Endometrium (tissue), 2 donors: ENCODE data around the gene FLYWCH2.

Experiments used
- FAIRE-seq: peaks from 2 replicates; lab custom pipeline; 2012; peaks lifted over from hg19 to GRCh38; lab: Jason Lieb, UNC
- donor health status: control.
- donor health status: control.

Gene FLYWCH2, protein sequence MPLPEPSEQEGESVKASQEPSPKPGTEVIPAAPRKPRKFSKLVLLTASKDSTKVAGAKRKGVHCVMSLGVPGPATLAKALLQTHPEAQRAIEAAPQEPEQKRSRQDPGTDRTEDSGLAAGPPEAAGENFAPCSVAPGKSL

DNA sequence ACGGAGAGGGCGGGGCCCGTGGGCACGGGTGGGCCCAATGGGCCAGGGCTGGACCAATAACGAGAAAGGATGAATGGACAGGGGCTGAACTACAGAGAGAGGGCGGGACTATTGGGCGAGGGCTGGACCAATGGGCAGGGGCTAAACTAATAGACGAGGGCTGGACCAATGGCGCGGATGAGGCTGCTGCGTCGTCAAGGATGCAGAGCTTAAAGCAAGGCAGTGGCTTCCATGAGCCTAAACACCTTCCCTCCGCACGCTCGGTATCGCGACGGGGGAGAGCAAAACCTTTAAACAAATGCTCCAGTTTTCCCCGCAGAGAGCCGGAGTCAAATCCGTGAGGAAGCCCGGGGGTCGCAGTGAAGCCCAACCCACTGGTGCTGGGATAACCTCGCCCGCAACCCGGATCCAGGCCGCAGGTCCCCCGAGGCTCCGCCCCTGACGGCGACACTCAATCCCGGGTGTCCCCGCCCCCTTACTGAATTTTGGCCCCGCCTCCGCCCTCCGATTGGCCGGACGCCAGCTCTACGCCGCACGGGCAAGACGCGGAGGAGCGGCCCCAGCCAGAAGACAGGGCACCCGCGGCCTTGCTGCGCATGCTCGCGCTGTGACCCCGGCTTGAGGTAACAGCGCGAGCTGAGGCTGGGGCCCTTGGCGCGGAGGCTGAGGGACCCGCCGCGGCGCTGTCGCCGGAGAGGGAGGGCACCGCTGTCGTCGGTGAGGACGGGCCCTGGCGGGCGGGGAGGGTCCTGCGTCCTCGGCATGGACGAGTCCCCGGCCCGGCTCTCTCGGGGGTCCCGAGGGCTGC lies at the start of gene FLYWCH2:
FLYWCH2 (plus strand) TSS at position 566 of the 808 bp plus-strand sequence. CDS start 13,235 bp downstream, outside the sequence.
- peak; percentile 90 for FAIRE-seq

DNA sequence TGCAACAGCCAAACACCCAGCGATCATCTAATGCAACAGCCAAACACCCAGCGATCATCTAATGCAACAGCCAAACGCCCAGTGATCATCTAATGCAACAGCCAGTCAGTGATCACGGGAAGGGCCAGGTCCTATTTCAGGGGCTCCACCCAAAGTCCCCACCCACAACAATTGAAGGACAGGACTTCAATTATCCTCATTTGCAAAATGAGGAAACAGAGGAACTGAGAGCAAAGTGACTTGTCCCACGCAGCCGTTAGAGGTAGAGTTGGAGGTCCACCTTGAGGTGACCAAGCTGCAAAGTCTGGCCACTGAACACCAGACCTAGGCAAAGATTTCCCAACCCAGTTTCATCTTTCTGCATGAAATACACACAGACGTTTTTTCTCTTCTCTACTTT lies 49.2 kb upstream of the FLYWCH2 start:
- no peak for FAIRE-seq

DNA sequence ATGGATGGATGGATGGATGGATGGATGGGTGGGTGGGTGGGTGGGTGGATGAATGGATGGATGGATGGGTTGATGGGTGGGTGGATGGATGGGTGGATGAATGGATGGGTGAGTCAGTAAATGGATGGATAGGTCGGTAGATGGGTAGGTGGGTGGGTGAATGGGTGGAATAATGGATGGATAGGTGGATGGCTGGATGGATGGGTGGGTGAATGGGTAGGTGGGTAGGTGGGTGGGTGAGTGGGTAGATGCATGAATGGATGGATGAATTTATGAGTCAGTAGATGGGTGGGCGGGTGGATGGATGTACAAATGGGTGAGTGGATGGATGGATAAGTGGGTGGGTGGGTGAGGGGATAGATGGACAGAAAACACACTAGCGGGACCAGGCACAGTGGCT lies 48.0 kb upstream of the FLYWCH2 start:
- FAIRE-seq: no peak

DNA sequence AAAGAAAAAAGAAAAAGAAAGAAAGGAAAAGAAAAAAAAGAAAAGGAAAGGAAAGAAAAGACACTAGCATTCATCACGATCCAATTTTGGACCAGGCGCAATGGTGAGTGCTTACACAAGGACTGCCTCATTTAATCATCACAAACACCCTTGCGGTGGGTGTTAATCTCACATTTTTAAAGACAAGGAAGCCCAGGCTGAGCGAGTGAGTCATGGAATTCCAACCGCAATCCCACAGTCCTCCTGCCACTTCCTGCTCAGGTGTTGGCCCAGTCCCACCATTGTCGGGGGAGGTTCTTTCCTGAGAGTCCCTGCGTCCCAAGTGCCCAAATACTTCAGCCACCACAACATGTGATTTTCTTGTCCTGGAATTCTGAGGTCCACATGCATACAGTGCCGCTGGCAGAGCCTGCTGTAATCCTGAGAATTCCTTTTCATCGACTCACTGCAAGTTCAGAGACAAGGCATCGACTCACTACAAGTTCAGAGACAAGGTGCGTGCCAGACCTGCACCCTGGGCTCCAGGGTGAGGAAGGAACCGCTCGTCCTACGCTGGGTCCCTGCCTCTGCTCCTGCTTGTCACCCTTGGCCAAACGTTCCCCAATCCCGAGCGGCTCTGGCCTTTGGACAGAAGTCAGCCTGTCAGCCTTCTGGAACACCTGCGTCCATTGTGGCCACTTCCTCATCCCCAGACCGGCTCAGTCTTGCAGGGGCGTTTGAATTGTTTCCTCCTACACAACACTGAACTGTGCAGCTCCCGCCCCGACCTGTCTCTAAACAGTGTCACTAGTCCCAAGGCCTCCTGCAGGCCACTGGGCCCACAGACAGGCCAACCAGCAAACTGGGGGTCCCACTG lies 47.1 kb upstream of the FLYWCH2 start:
- FAIRE-seq: no peak

DNA sequence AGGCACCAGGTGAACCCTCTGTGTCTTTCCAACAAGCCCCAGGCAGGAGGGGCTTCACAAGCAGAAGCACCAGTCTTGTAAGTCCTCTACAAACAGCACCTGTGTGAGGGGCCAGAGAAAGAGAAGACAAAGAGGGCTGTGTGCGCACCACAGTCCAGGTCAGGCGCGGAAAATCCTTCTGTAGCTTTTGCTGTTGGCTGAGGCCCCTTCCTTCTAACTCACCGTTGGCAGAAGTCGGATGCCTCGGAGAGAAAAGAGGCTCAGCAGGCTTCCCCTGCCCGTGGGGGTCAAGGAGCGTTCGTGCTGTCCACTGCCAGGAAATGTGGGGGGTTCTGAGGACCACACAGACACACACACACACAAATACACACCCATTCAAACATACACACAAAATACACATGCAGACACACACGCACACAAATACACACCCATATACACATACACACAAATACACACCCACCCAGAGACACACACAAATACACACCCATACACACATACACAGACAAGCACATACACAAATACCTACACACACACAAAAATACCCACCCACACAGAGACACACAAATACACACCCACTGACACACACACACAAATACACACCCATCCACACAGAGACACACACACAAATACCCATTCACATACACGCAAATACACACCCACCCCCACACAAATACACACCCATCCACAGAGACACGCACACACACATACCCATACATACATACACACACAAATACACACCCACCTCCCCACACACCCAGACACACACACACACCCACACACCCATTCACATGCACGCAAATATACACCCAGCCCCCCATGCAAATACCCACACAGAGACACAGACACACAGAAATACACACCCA lies 46.1 kb upstream of the FLYWCH2 start:
- no peak for FAIRE-seq

DNA sequence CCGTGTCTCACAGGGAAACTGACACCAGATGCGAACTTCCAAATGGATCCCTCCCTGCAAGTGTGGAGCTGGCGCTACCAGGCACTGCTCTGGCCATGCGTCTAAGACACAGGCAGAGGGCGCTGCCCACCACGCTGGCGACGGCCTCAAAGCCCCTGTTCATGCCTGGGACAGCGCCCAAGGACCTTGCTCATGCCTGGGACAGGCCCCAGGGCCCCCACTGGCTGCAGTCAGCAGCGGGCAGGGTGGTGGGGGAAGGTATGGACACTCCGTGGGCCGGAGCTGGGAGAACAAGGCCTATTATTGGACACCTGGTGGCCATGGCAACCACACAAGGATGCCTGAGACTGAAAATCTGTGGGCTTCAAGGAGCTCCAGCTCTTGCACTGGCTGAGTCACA lies 44.1 kb upstream of the FLYWCH2 start:
- FAIRE-seq: no peak

DNA sequence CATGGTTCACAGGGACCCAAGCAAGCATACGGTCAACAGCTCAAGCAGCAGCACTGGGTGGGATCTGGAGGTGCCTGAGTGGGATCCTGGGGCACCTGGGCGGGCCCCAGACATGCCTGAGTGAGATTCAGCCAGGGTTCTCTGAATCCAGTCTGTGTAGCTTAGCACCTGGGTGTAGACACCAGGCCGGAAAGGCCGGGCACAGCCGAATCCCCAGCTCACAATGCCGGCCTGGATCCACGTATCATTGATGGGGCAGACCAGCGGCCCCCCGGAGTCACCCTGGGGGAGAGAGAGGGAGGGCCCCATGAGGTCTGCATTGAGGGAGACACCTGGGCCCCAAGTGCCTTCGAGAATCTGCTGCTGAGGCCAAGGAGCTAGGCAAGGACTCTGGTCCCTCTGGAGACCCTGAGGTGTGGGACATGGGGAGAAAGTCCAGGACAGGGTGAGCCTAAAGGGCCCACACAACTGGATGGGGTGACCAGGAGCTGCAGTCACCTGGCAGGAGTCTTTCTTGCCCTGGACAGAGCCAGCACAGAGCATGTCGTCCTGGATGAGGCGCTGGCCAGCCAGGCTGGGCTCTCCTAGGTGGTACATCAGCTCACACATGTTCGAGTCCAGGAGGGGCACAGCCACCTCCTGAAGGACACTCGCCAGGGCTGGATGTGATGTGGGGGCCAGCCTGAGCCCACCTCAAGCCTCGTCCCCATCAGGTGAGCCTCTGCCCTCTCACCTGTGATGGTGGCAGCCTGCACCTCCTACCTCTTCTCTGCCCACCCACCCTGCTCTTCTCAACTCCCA lies 43.2 kb upstream of the FLYWCH2 start:
- FAIRE-seq: no peak

DNA sequence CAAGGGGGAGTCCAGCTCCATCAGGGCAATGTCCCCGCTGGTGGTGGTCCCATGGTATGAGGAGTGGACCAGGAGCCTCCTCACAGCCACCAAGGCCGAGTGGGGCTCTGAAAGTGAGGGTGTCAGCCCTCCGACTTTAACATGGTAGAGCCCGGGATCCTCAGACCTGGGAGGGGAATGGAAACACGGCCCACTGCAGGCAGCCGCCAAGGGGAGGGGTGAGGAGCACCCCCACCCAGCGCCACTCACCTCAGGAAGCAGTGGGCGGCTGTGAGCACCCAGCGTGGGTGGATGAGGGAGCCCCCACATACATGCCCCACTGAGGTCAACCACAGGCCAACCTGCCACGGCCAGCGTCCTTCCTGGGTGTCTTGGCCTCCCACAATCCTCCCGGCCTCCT lies 42.1 kb upstream of the FLYWCH2 start:
- FAIRE-seq: no peak

DNA sequence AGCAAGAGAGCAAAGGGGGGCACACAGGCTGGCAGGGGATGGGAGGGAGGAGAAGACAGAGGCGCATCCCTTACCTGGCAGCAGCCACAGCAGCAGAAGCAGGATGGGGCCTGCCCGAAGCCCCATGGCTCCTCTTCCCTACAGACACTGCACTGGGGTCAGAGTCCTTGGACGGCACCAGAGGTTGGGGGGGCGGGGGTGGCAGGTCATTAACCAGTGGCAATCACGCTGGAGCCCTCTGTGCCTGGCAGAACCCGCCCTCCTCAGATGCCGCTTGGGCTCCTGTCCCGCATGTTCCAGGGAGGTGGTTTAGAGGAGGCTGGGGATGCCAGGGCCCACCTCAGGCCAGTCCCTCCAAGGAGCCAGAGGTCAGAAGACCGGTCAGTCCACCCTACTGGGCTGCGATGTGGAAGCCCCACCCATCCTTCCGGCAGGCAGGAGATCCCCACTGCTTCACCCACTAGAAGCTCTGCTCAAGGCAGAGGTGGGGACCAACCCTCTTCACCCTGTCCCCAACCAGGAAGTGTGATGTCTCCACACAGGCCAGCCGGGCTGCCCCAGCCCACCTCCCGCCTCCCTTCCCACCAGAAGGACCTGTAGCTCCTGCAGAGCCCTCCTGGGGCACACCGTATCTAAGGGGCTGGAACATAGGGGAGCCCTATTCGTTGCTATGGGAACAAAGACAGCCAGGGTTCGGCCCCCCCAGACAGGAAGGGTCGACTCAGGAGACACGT lies 41.2 kb upstream of the FLYWCH2 start:
- FAIRE-seq: no peak

DNA sequence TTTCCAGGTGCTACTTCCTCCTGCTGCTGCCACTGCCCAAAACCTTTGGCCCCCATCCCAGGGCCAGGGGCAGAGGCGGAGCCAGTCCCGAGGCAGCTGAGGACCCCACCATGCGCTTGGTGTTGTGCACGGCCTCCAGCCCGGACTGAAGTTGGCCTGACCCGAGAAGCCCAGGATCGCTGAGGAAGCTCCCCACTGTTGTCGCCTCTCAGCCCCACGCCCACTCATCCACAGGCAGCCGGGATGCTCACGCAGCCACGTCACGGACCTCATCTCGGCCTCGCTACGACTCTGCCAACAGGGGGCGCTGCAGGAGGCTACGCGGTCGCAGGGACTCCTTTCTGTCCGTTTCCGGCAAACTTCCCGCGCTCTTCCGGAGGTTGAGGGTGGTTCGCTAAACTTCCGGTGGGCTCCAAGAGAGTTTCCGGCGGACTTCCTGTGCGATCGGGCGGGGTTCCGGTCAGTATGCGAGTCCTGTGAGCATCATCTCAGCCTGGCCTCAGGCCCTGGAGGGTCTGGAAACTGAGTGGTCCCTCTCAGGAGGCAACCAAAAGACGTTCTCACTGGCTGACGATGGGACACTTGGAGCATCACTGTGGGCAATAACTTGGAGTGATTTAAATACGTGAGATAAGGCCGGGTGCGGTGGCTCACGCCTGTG lies 40.5 kb upstream of the FLYWCH2 start:
- FAIRE-seq: no peak

DNA sequence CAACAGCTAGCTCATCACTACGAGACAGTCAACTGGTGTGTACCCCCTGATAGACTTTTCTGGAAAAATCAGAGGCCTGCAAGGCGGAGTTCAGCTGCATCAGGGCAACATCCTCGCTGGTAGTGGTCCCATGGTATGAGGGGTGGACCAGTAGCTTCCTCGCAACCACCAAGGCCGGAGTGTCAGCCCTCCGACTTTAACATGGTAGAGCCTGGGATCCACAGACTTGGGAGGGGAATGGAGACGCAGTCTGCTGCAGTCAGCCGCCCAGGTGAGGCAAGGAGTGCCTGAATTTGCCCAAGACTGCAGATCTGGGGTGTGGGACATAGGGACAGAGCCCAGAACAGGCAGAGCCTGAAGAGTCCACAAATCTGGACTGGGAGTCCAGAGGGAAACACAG lies 39.5 kb upstream of the FLYWCH2 start:
- no peak for FAIRE-seq

DNA sequence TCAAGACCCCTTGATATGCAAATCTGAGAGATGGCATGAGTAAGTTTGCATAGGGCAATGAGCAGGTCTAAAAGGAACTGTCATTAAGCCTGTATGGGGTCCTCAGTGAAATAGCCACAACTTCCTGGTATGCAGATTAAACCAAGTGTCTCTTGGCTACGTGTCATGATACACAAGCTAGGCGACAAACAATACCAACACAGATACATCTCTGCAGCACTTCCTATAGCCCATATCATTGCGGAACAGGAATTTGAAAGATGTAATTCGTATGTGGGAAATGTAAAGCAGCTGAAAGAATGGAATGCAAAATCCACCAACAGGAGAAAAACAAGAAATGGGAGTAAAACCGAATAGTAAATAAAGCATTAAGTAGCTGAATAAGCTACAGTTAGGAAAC lies 37.9 kb upstream of the FLYWCH2 start:
- FAIRE-seq: no peak

DNA sequence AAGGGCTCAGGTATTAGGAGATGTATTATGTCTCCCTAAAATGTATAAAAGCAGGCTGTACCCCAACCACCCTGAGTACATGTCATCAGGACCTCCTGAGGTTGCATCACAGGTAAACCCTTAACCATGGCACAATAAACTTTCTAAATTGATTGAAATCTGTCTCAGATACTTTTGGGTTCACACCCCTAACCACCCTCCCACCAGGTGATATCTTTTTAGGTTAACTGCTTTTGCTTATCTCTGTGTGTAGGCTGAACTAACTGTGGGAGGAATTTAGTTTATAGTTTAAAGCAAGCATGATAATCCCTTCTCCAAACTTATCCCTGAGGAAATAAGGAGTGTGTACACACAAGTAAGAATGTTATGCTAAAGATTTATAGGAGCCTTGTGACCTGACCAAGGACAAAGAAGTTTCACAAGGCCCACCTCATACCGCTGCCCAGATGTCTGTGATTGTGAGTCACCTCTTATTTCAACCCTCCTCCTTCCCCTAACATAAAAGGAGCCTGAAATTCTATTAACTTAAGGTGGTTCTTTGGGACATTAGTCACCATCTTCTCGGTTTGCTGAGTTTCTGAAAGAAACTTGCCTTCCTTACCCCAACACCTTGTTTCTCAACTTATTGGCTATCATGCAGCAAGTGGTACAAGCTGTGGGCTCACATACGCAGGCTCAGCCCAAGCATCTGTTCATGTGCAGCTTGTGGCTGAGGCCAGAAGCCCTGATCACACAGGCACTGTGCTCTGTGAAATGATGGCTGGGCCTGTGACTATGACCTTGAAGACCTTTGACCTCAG lies 36.3 kb upstream of the FLYWCH2 start:
- FAIRE-seq: no peak

DNA sequence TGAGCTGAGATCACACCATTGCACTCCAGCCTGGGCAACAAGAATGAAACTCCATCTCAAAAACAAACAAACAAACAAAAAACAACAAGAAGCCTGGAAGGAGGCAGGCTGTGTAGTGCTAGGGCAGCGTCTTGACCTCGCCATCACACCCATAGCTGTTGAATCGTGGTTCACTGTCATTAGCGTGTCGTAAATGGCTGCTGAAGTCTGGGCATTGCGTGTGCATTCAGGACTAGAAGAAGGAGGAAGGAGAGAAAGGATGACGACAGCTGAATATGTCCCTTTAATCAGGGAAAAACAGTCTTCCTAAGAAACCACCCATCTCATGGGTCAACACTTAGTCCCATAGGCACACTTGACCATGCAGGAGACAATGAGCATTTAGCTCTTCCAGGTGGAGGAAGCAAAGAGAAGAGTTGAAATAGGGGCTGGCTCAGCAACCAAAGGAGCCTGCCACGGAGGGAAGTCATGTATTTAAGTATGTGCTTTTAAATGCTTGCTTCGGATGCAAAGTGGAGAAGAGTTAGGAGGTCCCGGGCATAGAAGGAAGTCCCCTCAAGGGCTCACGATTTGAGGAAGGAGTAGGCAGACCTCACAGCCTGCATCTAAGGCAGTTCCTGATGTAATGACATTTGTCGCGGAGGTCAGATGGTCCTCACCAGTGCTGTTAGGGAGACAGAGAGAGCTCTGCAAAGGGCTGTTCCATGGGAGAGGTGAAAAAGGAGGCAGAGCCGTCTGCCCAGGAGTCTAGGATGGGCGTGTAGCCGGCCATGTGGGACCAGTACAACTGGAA lies 33.9 kb upstream of the FLYWCH2 start:
- FAIRE-seq: no peak

DNA sequence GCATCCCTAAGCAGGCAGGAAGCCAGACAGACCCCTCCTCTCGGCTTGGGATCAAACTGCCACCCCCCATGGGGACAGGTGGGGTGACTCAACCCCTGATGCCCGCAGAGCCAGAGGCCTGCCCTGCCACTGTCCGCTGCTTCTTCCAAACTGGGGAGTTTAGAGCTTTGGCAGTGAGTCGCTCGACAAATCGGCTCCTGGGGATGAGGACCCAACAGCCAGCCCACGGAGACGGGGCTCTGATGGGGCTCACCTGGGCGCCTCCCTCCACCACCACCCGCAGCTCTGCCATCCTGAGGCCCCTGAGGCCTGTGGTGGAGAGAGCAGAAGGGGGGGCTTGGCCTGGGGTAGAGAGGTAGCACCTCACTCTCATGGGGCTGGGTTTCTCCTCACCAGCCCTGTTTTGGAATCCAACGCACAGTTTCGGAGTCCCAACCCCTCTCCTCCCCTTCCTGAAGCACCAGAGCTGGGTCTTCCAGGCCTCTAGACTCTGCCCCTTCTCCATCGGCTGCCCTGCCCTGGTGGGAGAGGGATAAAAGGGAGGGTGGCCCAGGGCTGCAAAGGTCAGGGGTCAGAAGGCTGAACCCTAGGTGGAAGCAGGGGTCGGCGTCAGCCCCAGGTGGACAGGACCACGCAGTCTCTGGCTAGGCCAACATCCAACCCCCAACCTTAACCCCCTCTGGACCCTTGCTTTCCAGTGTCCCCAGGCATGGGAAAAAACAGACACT lies 30.8 kb upstream of the FLYWCH2 start:
- FAIRE-seq: no peak

DNA sequence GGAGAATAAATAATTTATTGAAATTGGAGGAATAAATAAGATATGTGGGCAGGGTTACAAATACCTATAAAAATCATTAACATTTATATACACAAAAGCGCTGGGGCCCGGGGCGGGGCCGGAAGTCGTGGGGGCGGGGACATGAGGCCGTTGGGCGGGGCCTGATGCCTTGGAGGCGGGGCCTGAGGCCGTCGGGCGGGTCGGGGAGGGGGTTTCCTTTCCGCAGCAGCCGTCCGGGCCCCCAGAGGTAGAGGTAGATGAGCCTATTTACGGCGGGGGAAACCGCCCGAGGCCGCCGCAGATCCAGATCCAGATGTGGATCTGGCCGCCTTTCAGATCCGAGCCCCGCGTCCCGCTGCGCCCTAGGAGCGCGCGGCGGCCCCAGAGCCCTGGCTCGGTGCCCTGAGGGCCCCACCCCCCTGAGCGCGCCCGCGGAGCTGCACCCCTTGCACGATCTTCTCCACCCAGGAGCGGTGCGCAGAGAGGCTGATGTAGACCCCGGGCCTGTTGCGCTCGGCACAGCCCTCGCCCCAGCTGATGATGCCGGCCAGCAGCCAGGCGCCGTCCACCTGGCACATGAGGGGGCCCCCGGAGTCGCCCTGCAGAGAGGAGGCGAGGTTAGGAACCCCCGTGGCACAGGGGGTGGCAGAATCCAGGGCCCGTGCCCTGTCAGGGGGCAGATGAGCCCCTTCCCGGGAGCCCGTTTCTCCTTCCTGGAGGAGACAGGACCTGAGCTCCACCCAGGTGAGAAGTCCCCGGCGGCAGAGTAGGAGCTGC lies 30.1 kb upstream of the FLYWCH2 start:
- no peak for FAIRE-seq
